Stimulated activated CD4-positive, alpha-beta T cell treated with anti-CD3 and anti-CD28 coated beads, Interleukin-4, amount 100 ng/mL, for 4 hours (primary cell): ENCODE measurements around the gene GAD1.

Experiments used
- DNase-seq, 2 experiments: peaks; one replicate each; pipeline ENCODE4 v3.0.0-alpha.2; 2020

The GAD1 gene

DNA sequence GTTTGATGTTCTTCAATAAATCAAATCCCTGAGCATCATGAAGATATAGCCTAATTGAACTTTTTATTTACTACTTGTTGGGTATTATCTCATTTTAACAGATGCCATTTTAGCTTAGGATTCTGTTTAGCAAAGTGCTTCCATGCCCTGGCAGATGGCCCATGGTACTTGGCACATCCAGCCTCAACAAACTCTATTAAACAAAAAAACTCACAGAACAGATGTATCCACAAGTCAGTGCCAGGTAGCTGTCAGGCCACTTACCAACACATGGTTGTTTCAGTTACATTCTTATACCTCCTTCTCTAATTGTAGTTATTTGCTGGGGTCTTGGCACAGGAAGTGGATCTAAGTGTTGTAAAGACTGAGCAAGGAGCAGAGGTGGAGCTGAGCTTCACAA lies 29.6 kb downstream of the GAD1 start:
- DNase-seq = no peak

DNA sequence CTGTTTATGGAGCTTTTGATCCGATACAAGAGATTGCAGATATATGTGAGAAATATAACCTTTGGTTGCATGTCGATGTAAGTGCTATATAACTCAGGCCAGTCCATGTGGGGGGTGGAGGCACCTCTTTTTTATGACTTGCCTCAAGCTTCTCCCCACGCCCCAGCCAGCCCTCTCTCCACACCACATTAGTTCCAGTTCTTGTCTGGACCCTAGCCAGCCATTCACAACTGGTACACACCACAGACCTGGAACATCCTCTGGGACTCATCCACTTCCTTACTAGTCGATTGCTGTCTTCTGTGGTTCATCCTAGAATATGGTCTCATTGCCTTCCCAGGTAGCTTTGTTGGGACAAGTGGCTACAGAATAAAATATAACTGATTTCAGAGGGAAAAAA lies 31.0 kb downstream of the GAD1 start:
- DNase-seq = no peak

DNA sequence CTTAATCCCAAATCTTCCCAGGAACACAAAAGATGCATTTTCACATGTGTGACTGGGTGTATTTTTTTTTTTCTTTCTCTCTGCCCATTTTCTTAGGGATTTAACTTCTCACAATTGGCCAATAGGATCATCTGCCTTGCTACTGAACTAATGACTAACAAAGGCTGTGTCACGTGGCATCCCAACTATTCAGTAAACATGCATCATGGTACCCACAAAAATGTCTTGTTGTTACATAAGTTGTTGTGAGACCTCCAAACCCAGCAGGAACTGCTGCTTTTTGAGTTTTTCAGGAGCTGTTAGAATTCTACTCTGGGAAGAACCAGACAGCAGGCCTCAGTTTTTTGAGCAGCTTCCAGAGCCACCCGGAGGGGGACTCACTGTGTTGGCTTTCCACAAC lies 31.9 kb downstream of the GAD1 start:
- DNase-seq = no peak

DNA sequence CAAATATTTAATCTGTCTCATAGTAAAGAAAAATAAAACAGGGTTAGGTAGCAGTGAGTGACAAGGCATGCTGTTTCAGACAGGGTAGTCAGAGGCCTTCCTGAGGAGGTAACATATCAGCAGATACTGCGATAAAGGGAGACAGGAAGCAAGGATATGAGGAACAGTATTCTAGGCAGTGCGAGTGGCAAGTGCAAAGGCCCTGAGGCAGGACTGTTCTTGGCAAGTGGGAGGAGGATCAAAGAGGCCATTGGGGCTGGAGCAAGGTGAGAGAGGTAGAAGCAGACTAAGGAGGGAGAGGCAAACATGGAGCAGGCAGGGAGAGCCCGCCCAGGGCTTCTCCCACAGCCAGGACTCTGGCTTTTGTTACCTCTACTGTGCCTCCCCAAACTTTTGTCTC lies 33.6 kb downstream of the GAD1 start:
- DNase-seq = no peak

DNA sequence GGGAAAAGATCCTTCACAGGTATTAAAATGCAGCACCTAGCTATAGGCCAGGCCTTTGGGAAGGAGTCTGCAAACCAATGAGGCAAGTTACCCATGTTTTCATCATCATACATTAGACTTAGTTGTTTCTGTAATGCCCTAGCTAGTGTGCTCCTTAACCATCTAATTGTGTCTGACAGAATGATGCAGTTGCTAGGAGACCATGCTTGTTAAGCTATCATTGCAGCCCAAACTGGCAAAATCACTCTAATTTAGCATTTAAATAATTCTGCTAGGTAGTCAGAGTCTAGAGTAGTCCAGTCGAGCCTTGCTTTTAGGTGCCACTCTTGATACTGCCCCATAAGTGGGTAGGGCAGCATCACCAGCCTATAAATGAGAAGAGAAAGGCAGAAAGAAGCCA lies 34.9 kb downstream of the GAD1 start:
- DNase-seq = no peak

DNA sequence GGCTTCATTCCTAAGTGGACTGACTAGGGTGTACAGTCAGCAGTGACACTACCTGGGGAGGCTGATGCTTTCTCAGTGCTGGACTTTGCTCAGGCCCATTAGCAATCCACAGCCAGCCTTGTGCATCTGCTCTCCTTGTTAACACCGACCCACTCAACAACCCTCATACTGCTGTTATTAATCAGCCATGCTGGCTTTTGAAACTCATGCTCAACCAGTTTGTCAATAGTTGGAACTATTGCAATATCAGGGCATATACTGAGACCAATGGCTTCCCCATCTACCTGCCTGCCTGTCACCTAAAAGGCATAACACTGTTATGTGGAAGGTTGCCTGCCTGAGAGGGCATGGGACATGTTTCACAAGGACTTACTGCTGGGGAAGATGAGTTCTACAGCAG lies 39.4 kb downstream of the GAD1 start:
- DNase-seq = no peak

DNA sequence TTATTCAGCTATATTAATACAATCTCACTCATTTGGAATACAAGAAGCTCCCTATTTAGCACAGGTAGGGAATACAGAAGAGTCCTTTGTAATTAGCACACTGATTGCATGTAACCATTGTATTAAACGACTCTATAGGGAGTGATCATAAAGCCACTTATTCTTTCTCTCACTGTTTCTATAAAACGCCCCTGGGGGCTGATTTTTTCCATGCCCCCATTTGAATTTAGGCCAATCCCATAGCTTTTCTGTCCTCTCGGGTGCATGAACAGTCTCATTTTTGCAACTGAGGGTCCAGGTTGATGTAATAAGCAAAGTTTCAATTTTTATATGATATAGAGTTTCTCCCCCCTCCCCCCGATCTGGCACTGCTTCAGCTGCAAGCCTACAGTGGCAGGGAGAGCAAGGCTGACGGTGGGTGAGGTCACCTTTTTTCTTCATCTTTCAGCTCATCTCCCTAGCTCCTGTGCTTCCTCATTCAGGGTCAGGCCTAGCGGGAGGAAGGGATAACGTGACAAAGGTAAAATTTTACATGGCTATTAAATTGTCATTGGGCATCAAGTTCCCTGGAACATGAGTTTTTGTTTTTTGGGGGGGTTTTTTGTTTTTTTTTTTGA lies 45.7 kb downstream of the GAD1 start:
- no peak for DNase-seq

DNA sequence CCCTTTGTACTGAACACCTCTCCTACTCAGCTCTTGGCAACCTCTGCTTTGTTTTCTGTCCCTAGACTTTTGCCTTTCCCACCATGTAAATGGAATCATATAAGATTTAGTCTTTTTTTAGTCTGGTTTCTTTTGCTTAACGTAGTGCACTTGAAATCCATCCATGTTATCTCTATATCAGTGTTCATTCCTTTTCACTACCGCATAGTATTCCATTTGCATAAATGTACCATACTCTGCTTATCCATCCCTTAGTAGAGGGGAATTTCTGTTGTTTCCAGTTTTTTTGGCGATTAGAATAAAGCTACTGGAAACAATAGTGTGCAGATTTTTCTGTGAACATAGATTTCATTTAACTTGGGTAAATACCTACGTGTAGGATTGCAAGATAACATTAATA lies 46.4 kb downstream of the GAD1 start:
- no peak for DNase-seq

DNA sequence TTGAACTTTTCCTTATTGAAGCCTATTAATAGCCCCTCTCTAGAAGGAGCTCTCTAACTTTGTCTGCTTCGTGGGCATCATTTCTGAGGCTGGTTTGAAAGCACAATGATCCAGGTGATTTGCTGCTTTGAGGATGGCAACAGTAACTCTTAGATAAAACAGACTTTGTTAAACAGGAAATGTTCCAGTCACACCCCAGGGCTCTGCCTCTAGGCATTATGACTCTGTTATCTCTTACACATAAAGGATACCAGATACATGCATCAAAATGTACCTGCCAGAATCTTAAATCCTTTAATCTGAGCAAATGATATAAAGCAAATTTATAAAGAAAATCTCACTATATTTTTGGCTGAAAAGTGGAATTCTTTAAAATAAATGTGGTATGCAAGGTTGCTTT lies 52.3 kb downstream of the GAD1 start:
- DNase-seq = no peak

DNA sequence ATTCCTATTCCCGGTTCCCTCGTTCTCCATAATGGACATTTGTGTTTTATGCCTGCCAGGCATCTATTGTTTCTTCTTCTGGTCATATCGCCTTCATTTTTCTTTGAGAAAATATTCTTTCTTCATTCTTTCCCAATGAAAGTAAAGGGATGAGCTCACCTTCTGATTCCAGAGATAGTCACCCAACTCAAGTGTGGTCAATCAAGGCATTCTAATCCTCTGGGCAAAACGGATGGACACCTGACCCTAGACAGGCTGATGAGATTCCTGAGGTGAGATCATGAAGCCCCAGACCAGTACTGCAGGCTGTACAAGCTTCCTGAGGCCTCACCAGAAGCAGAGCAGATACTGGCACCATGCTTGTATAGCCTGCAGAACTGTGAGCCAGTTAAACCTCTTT lies 52.8 kb downstream of the GAD1 start:
- no peak for DNase-seq

DNA sequence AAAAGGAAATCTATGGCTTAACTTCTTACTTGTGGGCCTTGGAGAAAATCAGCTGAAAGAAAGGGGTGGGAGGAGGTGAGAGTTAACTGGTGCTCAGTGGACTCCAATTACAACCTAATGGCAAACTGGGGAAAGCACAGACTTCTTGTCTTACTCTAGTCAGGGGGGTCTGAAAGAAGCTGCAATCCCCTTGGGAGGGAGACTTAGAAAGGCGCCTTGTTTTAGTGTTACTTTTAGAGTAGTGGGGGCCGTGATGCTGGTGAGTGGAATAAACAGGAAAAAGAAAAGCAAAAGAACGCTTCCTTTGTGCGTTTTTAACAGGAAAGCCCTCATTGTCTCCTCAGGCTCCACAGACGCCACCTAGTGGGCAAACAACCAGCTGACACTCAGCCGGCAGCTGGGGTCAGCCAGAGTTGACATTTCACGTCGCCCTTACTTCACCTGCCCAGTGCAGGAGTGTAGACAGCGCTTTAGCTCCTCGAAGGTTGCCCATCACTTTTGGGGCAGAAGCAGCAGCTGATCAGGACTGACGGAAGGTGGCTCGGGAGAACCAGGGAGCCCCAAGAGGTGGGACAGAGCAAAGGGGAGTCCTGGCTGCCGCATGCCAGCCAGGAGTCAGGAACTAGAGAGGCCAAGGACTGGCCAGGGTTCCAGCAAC lies 56.5 kb downstream of the GAD1 start:
- DNase-seq = peak; percentile 55 to 67

DNA sequence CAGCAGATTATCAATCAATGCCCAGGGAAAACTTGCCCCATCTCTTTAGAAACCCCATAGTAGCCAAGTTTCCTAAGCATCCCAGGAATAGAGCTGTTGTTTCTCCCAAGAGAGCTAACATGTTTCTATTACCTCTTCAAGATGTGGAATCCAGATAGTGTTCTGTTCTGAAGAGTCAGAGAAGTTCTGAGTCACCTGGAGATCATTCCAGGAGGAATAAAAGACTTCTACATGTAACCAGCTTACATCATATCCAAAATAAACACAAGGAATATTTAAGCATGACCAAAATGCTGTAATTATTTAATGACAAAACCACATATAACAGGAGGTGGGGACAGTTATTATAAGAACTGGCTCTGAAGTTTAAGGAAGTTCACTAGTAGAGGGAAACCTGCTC lies 61.4 kb downstream of the GAD1 start:
- no peak for DNase-seq

DNA sequence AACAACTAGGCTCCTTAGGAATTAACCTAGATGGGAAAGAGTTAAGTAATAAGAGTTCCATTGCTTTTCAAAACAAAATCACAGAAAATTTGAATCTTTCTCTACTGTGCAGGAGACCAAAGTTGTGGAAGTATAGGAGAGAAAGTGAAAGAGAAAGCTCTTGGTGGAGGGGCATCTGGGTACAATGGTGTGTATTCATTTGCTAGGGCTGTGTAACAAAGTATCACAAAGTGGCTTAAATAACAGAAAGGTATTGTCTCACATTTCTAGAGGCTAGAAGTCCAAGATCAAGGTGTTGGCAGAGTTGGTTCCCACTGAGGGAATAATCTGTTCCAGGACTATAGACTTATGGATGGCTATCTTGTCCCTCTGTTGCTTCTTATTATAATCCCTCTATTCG lies 61.8 kb downstream of the GAD1 start:
- DNase-seq = no peak

DNA sequence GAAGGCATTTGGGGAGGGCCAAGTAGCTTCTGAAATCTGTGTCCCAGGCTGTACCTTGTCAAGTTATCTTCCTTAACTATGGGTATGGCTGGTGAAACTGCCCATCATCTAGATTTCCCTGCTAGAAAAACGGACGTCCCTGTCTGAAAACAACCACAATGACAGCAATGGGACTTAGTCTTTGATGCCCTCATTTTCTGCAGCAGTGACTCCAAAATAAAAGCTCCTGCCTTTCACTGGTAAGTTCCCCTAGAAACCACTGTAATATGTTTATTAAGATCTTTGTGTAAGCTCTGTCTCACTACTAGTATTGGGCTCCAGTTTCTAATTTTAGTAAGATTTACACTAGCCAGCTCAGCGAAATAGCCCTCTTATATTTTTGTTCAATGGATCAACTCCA lies 65.2 kb downstream of the GAD1 start:
- no peak for DNase-seq

DNA sequence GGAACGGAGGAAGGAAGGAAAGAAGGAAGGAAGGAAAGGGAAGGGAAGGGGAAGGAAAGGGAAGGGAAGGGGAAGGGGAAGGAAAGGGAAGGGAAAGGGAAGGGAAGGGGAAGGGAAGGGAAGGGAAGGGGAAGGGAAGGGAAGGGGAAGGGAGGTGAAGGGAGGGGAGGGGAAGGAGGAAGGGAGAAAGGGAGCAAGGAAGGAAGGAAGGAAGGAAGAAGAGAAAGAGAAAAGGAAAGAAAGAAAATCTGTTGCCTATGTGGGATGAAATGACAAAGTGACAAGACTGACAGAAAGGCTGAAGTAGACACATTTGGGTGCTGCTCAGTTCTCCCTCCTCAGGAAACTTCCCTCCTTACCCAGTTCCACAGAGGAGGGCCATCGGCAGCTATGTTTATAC lies 66.1 kb downstream of the GAD1 start:
- DNase-seq = no peak

DNA sequence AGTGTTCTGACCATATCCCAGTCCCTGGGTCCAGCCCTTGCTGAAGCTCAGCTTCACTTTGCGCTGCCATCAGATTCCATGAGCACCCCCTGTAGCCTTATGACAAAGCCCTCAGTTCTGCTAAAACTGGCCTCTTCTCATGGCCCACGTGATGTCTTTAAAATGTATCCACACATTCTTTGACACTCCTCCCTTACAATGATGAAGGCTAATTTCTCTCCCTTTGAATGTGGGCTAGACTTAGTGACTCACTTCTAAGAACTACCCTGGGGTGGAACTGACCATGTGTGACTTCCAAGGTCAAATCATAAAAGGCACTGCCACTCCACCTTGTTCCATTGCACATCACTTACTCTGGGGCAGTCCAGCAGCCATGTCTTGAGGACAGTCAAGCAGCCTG lies 67.0 kb downstream of the GAD1 start:
- no peak for DNase-seq

DNA sequence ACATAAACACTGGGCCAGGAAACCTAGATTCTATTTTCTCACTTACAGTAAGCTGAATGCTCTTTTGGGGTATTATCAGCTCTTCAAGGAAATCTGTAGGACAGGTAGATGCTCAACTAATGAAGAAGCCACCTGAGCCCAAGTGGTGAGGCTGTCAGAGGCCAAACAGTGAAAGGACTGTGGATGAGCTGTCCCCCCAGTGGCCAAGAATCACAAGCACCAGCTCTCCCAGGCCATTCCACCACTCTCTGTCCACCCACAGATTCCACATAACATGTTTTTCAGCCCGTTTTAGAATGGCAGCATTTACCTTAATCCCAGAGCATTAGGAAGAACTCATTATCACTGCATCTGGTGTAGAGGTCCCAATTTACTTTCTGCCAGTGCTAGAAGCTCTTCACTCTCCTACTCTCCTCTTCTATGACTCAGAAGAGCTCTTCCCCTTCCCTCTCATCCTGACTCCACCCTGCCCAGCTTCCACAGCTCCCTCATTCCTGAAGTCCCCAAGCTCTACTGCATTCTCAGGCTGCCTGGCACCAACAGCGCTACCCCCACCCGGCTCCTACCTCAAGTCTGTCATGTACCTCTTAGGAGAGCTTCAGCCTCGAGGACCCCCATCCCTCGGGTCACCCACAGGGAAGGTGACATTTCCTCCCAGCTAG lies 68.6 kb downstream of the GAD1 start:
- no peak for DNase-seq

DNA sequence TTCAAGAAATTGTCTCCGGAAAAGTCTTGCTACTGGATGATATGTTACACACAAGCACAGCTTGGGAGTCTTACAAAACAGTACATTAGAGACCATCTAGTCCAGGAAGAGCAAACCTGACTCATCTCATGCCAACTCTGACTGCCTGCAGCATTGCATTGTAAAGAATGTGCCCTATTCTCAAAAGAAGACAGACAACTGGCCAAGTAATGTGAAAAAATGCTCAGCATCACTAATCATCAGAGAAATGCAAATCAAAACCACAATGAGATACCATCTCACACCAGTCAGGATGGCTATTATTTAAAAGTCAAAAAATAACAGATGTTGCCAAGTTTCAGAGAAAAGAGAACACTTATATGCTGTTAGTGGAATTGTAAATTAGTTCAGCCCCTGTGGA lies 69.7 kb downstream of the GAD1 start:
- DNase-seq = no peak

DNA sequence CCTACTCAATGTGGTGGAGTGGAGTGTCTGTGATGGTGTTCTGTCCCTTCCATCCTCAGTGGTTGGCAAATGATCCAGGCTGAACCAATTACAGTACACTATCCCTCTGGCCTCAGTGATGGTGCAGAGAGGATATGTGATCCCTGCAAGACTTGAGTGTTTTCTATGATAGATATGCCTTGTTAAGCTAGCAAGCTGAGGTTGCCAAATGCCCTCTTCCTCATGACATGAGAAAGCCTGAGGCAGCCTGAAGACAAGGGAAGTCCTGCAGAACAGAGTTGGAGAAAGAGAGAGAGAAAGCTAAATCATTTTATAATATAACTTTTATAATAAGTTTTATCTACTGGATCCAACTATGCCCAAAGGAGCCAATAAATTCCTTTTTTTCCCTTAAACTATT lies 70.8 kb downstream of the GAD1 start:
- no peak for DNase-seq

DNA sequence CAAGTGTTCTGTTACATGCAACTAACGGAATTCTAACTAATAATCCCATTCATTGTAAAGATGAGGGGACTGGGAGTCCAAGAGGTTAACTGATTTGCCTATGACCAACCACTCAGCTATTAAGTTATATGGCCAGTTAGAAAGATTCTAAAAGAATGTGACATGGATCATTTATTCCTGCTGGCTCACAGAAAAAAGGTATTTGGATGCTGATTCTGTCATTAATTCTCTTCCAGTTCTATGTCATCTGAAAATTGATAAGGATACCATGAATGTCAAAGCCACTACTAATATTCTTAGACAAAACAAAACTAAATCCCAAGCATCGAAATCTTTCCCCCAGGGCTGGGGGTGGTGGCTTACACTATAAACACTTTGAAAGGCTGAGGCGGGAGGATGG lies 71.2 kb downstream of the GAD1 start:
- no peak for DNase-seq

DNA sequence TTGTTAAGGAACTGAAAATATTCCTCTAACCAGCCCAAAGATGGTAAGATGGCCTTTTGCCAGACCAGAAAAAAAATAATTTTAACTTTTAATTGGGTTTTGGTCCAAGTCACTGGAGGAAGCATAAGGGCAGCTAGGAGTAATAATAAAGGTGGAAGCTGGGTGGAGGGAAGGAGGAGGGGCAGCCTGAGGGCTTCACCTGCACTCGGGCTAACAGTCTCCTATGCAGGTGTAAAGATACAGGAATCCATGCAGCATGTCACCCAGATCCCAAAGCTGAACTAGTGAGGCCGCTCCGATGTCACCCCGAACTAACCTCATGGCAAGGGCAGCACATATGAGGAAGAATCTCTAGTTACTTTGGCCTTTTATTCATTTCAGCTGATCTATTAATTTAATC lies 75.2 kb downstream of the GAD1 start:
- no peak for DNase-seq

DNA sequence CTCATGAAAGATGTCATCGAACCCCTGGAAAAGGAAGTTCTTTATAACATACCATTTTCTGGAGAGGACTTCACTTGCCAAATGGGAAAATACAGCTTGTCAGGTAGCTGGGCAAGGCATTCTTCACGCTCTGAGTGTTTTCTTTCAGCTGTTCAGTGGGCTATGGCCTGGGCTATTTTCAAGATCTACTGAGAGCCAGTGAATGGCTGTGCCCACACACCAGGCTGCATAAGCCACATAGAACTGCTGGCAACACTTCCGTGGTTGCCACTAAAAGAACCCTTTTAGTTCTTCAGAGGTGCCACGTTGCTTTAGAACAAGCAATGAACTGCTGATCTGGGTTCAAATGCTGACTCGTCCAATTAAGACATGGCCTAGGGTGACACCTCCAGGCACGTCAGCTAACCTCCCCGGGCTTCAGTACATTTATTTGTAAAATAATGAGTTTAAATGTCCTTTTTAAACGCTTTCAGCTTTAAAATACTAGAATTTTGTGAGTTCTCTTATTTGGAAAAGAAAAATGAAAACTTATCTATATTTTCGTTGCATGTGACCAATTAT lies 75.8 kb downstream of the GAD1 start:
- DNase-seq = no peak

DNA sequence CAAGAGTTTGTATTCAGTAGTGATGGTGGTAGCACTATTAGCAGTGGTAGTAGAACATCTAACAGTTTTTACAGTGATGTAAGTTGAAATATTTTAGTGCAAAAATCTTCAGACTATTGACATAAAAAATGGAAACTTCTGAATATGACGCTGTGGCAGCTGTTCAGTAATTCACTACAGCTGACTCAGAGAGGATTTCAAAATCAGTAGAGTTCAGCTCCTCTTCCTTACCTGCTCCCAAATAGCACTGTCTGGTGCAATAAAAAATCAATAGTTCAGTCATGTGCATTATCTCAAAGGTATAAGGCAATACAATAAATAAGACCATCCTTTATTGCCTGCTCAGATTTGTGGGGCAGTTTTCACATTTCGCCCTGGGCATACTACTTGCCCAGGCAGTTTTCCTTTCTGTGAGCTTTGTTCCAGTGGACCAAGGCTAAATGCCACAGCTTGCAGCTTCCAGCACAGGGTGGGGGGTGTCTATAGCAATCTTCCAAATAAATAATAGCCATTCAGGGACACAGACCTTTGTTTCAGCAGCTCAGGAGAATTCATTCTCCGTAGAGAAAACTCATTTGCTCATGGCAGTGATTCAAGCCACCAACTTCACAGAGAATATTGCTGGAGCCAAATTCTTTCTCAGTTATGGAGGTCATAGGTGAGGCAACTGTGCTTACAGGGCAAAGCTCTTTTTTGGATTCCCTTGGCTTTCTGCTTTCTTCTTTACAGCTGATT lies 78.5 kb downstream of the GAD1 start:
- no peak for DNase-seq

DNA sequence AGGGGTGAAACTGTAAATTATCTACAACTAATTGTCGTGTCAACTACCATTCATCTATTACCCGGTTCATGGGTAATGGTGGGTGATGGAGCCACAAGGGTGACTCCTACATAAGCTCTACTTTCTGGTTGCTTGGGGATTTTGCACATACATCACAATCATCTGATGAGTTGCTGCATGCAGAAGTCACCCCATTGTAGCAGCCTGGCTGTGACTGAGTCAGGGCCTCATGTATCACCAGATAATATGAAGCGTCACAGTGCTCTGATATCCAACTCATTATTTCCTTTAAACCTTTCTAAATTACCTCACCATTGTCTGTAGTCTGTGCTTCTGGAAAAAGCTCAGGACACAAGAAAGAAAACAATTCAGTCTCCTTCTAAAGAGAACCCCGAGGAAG lies 79.9 kb downstream of the GAD1 start:
- DNase-seq = no peak
